ENCODE data around the gene CD248.

The CD248 gene

GRCh38 chr11:66285250-66285947 lies 31.4 kb downstream of the CD248 start:
- H3K36me3 ChIP-seq (ENCODE audit: control insufficient read depth, insufficient read depth, low read length) = peaks cover 5% of the 10 kb centered on the region

GRCh38 chr11:66284526-66285078 lies 32.2 kb downstream of the CD248 start:
- Histone ChIP-seq H3K9me3 (ENCODE audit: control insufficient read depth, low read length) (no peaks in the 10 kb centered on the region), H3K9ac (ENCODE audit: low read length) (no peak overlapping the region), H3K4me1 (ENCODE audit: control insufficient read depth, insufficient read depth, low read length) (peaks cover 26% of the 10 kb centered on the region), H3K36me3 (ENCODE audit: control insufficient read depth, insufficient read depth, low read length) (peaks cover 5% of the 10 kb centered on the region), H3K27me3 (ENCODE audit: control insufficient read depth, insufficient read depth, low read length) (no peaks in the 10 kb centered on the region), H3K4me3 (ENCODE audit: low read length) (no peak overlapping the region)

More at GRCh38 chr11:66285250-66285947, 31.4 kb downstream of the CD248 start:
- H3K4me3 ChIP-seq (ENCODE audit: low read length) = no peak overlapping the region
- H3K9me3 ChIP-seq (ENCODE audit: control insufficient read depth, low read length) = no peaks in the 10 kb centered on the region
- H3K4me1 ChIP-seq (ENCODE audit: control insufficient read depth, insufficient read depth, low read length) = peaks cover 34% of the 10 kb centered on the region
- H3K27me3 ChIP-seq (ENCODE audit: control insufficient read depth, insufficient read depth, low read length) = no peaks in the 10 kb centered on the region
- H3K9ac ChIP-seq (ENCODE audit: low read length) = no peak overlapping the region

- Histone ChIP-seq H3K27me3 (ENCODE audit: control insufficient read depth, insufficient read depth, low read length) (peaks cover 3% of the 10 kb centered on the region), H3K9me3 (ENCODE audit: control insufficient read depth, low read length) (no peaks in the 10 kb centered on the region), H3K36me3 (ENCODE audit: control insufficient read depth, insufficient read depth, low read length) (peaks cover 5% of the 10 kb centered on the region), H3K9ac (ENCODE audit: low read length) (no peak overlapping the region), H3K4me1 (ENCODE audit: control insufficient read depth, insufficient read depth, low read length) (peaks cover 24% of the 10 kb centered on the region), H3K4me3 (ENCODE audit: low read length) (no peak overlapping the region)
These were observed 33.3 kb downstream of the CD248 start for GRCh38 chr11:66283461-66284105.

GRCh38 chr11:66282468-66283455 lies 34.1 kb downstream of the CD248 start:
- H3K27me3 ChIP-seq (ENCODE audit: control insufficient read depth, insufficient read depth, low read length) = peaks cover 3% of the 10 kb centered on the region
- H3K4me3 ChIP-seq (ENCODE audit: low read length) = no peak overlapping the region
- peak overlapping the region; percentile 38 for H3K9ac ChIP-seq (ENCODE audit: low read length)
- H3K4me1 ChIP-seq (ENCODE audit: control insufficient read depth, insufficient read depth, low read length) = peaks cover 19% of the 10 kb centered on the region
- no peaks in the 10 kb centered on the region for H3K9me3 ChIP-seq (ENCODE audit: control insufficient read depth, low read length)
- H3K36me3 ChIP-seq (ENCODE audit: control insufficient read depth, insufficient read depth, low read length) = peaks cover 5% of the 10 kb centered on the region

- Histone ChIP-seq H3K9ac (ENCODE audit: low read length) (no peak overlapping the region), H3K9me3 (ENCODE audit: control insufficient read depth, low read length) (no peaks in the 10 kb centered on the region), H3K4me1 (ENCODE audit: control insufficient read depth, insufficient read depth, low read length) (peaks cover 14% of the 10 kb centered on the region), H3K4me3 (ENCODE audit: low read length) (no peak overlapping the region), H3K36me3 (ENCODE audit: control insufficient read depth, insufficient read depth, low read length) (peaks cover 5% of the 10 kb centered on the region), H3K27me3 (ENCODE audit: control insufficient read depth, insufficient read depth, low read length) (peaks cover 3% of the 10 kb centered on the region)
These were observed 34.9 kb downstream of the CD248 start for GRCh38 chr11:66281776-66282467.

- H3K9me3 ChIP-seq (ENCODE audit: control insufficient read depth, low read length) = no peaks in the 10 kb centered on the region
- H3K27me3 ChIP-seq (ENCODE audit: control insufficient read depth, insufficient read depth, low read length) = peaks cover 3% of the 10 kb centered on the region
- no peak overlapping the region for H3K9ac ChIP-seq (ENCODE audit: low read length)
These were observed 35.8 kb downstream of the CD248 start for GRCh38 chr11:66281001-66281400.

GRCh38 chr11:66280428-66280827 lies 36.4 kb downstream of the CD248 start:
- Histone ChIP-seq H3K4me1 (ENCODE audit: control insufficient read depth, insufficient read depth, low read length) (peaks cover 13% of the 10 kb centered on the region), H3K9me3 (ENCODE audit: control insufficient read depth, low read length) (no peaks in the 10 kb centered on the region), H3K4me3 (ENCODE audit: low read length) (no peak overlapping the region), H3K36me3 (ENCODE audit: control insufficient read depth, insufficient read depth, low read length) (peaks cover 5% of the 10 kb centered on the region), H3K27me3 (ENCODE audit: control insufficient read depth, insufficient read depth, low read length) (peaks cover 3% of the 10 kb centered on the region), H3K9ac (ENCODE audit: low read length) (no peak overlapping the region)

More at GRCh38 chr11:66281001-66281400, 35.8 kb downstream of the CD248 start:
- Histone ChIP-seq H3K4me3 (ENCODE audit: low read length) (no peak overlapping the region), H3K4me1 (ENCODE audit: control insufficient read depth, insufficient read depth, low read length) (peaks cover 13% of the 10 kb centered on the region), H3K36me3 (ENCODE audit: control insufficient read depth, insufficient read depth, low read length) (peaks cover 5% of the 10 kb centered on the region)

- H3K4me3 ChIP-seq (ENCODE audit: low read length) = no peak overlapping the region
- H3K4me1 ChIP-seq (ENCODE audit: control insufficient read depth, insufficient read depth, low read length) = peaks cover 13% of the 10 kb centered on the region
- peaks cover 2% of the 10 kb centered on the region for H3K36me3 ChIP-seq (ENCODE audit: control insufficient read depth, insufficient read depth, low read length)
- peaks cover 3% of the 10 kb centered on the region for H3K27me3 ChIP-seq (ENCODE audit: control insufficient read depth, insufficient read depth, low read length)
- H3K9ac ChIP-seq (ENCODE audit: low read length) = no peak overlapping the region
- H3K9me3 ChIP-seq (ENCODE audit: control insufficient read depth, low read length) = no peaks in the 10 kb centered on the region
These were observed 37.6 kb downstream of the CD248 start for GRCh38 chr11:66279092-66279734.

- Histone ChIP-seq H3K36me3 (ENCODE audit: control insufficient read depth, insufficient read depth, low read length) (peaks cover 5% of the 10 kb centered on the region), H3K4me1 (ENCODE audit: control insufficient read depth, insufficient read depth, low read length) (peaks cover 13% of the 10 kb centered on the region), H3K4me3 (ENCODE audit: low read length) (no peak overlapping the region), H3K27me3 (ENCODE audit: control insufficient read depth, insufficient read depth, low read length) (peaks cover 3% of the 10 kb centered on the region), H3K9ac (ENCODE audit: low read length) (no peak overlapping the region), H3K9me3 (ENCODE audit: control insufficient read depth, low read length) (no peaks in the 10 kb centered on the region)
These were observed 38.3 kb downstream of the CD248 start for GRCh38 chr11:66278363-66279091.

- H3K4me1 ChIP-seq (ENCODE audit: control insufficient read depth, insufficient read depth, low read length) = peaks cover 12% of the 10 kb centered on the region
- H3K36me3 ChIP-seq (ENCODE audit: control insufficient read depth, insufficient read depth, low read length) = peaks cover 13% of the 10 kb centered on the region
- no peak within 1 kb of the TSS for H3K4me3 ChIP-seq (ENCODE audit: low read length)
- H3K9ac ChIP-seq (ENCODE audit: low read length) = no peak within 1 kb of the TSS
- no peaks in the 10 kb centered on the region for H3K9me3 ChIP-seq (ENCODE audit: control insufficient read depth, low read length)
- peaks cover 3% of the 10 kb centered on the region for H3K27me3 ChIP-seq (ENCODE audit: control insufficient read depth, insufficient read depth, low read length)
These were observed 39.1 kb downstream of the CD248 start, which contains the start of gene CNIH2 for GRCh38 chr11:66277471-66278362. TSS of gene CNIH2 (plus strand) at chr11:66278175. CDS start at chr11:66278457, 282 bp downstream.
